Activated T-helper 1 cell treated with anti-CD3 and anti-CD28 coated beads, Interleukin-12 subunit alpha, Interleukin-12 subunit beta, Interleukin-2, Interleukin-4 antibody, amounts not matched to agents 30 ng/mL and 10 ng/mL and 1 ng/mL, durations not matched to agents 14 hours and 24 hours and 36 hours (primary cell): ENCODE data around the gene ARHGEF33. TPM values are rescaled to one million over a fixed set of nuclear protein-coding genes. Genes with fewer than 3 reads are reported as not detected.
A peak's percentile ranks its signal among the peaks of the same experiment; 100 is the strongest.

Experiments used
- DNase-seq: peaks from one replicate; pipeline ENCODE4 v3.0.0; 2021; ENCODE audit warnings: low spot score
- H3K27ac Mint-ChIP-seq: one replicate; pipeline ENCODE4 v1.8.0; 2021; ENCODE audit warnings: mild to moderate bottlenecking, mixed read lengths
- H3K27me3 Mint-ChIP-seq: one replicate; pipeline ENCODE4 v1.8.0; 2022; ENCODE audit warnings: mild to moderate bottlenecking, moderate library complexity, mixed read lengths; ENCODE audit not compliant: insufficient read depth
- H3K36me3 Mint-ChIP-seq: one replicate; pipeline ENCODE4 v1.8.0; 2021; ENCODE audit warnings: low read depth, mixed read lengths
- H3K4me1 Mint-ChIP-seq: one replicate; pipeline ENCODE4 v1.8.0; 2021; ENCODE audit warnings: low read depth, mixed read lengths
- H3K4me3 Mint-ChIP-seq: one replicate; pipeline ENCODE4 v1.8.0; 2021; ENCODE audit warnings: mild to moderate bottlenecking, moderate library complexity, mixed read lengths
- H3K9me3 Mint-ChIP-seq: one replicate; pipeline ENCODE4 v1.8.0; 2021; ENCODE audit warnings: mixed read lengths
- intact Hi-C: fragments of 100-400 bp; cut with micrococcal nuclease; formaldehyde crosslinking; loops from one replicate; pipeline ENCODE4 v1.15.1; 2024
- total RNA-seq: library from RNA; stranded (reverse); gene quantifications from 2 replicates; pipeline ENCODE4 v1.2.3, GENCODE V29; 2022

ARHGEF33 gene
- total RNA-seq, 1 donor from 2014 or later: 0.36 TPM

- DNase-seq: peak; percentile 38
Measured at GRCh38 chr2:38947241-38948239, 57.9 kb downstream of the ARHGEF33 start.

GRCh38 chr2:38948387-38948882 is 58.8 kb downstream of the ARHGEF33 start:
- H3K9me3 Mint-ChIP-seq: no peaks in the 10 kb centered on the region
- DNase-seq: no peak
- no peak overlapping the region for H3K27ac Mint-ChIP-seq
- no peak overlapping the region for H3K4me3 Mint-ChIP-seq
- intact Hi-C loops: loop anchor here (5.0 kb wide), 2 partner anchors 89 to 299 kb away; no protein-coding TSS in a partner anchor
- H3K27me3 Mint-ChIP-seq: peaks cover 10% of the 10 kb centered on the region
- H3K36me3 Mint-ChIP-seq: no peaks in the 10 kb centered on the region
- H3K4me1 Mint-ChIP-seq: no peaks in the 10 kb centered on the region

More at GRCh38 chr2:38947241-38948239, 57.9 kb downstream of the ARHGEF33 start:
- H3K27ac Mint-ChIP-seq: no peak overlapping the region
- H3K9me3 Mint-ChIP-seq: no peaks in the 10 kb centered on the region
- H3K4me3 Mint-ChIP-seq: no peak overlapping the region
- H3K27me3 Mint-ChIP-seq: peaks cover 6% of the 10 kb centered on the region
- intact Hi-C loops: loop anchor here (1.0 to 5.0 kb wide), 4 partner anchors 90 to 300 kb away; no protein-coding TSS in a partner anchor
- H3K36me3 Mint-ChIP-seq: no peaks in the 10 kb centered on the region
- H3K4me1 Mint-ChIP-seq: no peaks in the 10 kb centered on the region

- intact Hi-C loops: loop anchor here (5.0 kb wide), 2 partner anchors 88 to 298 kb away; no protein-coding TSS in a partner anchor
- no peak for DNase-seq
- no peaks in the 10 kb centered on the region for H3K9me3 Mint-ChIP-seq
- no peak overlapping the region for H3K27ac Mint-ChIP-seq
- H3K4me3 Mint-ChIP-seq: no peak overlapping the region
- H3K27me3 Mint-ChIP-seq: peaks cover 15% of the 10 kb centered on the region
- H3K4me1 Mint-ChIP-seq: no peaks in the 10 kb centered on the region
- H3K36me3 Mint-ChIP-seq: no peaks in the 10 kb centered on the region
Measured at GRCh38 chr2:38948995-38949394, 59.3 kb downstream of the ARHGEF33 start.

- no peaks in the 10 kb centered on the region for H3K4me1 Mint-ChIP-seq
- DNase-seq: no peak
- H3K9me3 Mint-ChIP-seq: no peaks in the 10 kb centered on the region
- no peak overlapping the region for H3K4me3 Mint-ChIP-seq
- no peaks in the 10 kb centered on the region for H3K36me3 Mint-ChIP-seq
- intact Hi-C loops: no loop called here
- no peak overlapping the region for H3K27ac Mint-ChIP-seq
- H3K27me3 Mint-ChIP-seq: peaks cover 31% of the 10 kb centered on the region
Measured at GRCh38 chr2:38951766-38952165, 62.1 kb downstream of the ARHGEF33 start.

GRCh38 chr2:38957972-38958371 is 68.3 kb downstream of the ARHGEF33 start:
- Mint-ChIP-seq H3K4me3 (no peak overlapping the region), H3K4me1 (peaks cover 4% of the 10 kb centered on the region), H3K27ac (no peak overlapping the region), H3K27me3 (peaks cover 62% of the 10 kb centered on the region), H3K36me3 (peaks cover 1% of the 10 kb centered on the region), H3K9me3 (no peaks in the 10 kb centered on the region)
- DNase-seq: no peak
- intact Hi-C loops: no loop called here

- Mint-ChIP-seq H3K4me3 (peak overlapping the region; percentile 72), H3K9me3 (no peaks in the 10 kb centered on the region), H3K27ac (no peak overlapping the region), H3K27me3 (peaks cover 57% of the 10 kb centered on the region), H3K4me1 (peaks cover 4% of the 10 kb centered on the region), H3K36me3 (peaks cover 1% of the 10 kb centered on the region)
- intact Hi-C loops: no loop called here
- no peak for DNase-seq
Measured at GRCh38 chr2:38959466-38959865, 69.8 kb downstream of the ARHGEF33 start.

- intact Hi-C loops: loop anchor here (5.0 kb wide), 1 partner anchor 267 kb away; no protein-coding TSS in a partner anchor
- Mint-ChIP-seq H3K27me3 (peaks cover 53% of the 10 kb centered on the region), H3K27ac (no peak overlapping the region), H3K4me1 (peaks cover 4% of the 10 kb centered on the region), H3K9me3 (no peaks in the 10 kb centered on the region), H3K4me3 (peak overlapping the region; percentile 45), H3K36me3 (peaks cover 1% of the 10 kb centered on the region)
- peak; percentile 59 for DNase-seq
Measured at GRCh38 chr2:38959938-38960608, 70.4 kb downstream of the ARHGEF33 start.

- Mint-ChIP-seq H3K27ac (no peak overlapping the region), H3K9me3 (no peaks in the 10 kb centered on the region), H3K4me1 (peaks cover 4% of the 10 kb centered on the region), H3K27me3 (peaks cover 52% of the 10 kb centered on the region), H3K4me3 (peak overlapping the region; percentile 46), H3K36me3 (peaks cover 1% of the 10 kb centered on the region)
- DNase-seq: no peak
- intact Hi-C loops: loop anchor here (5.0 kb wide), 1 partner anchor 267 kb away; no protein-coding TSS in a partner anchor
Measured at GRCh38 chr2:38960609-38961320, 71.1 kb downstream of the ARHGEF33 start.

GRCh38 chr2:38966006-38966405 is 76.3 kb downstream of the ARHGEF33 start:
- Mint-ChIP-seq H3K4me1 (no peaks in the 10 kb centered on the region), H3K27me3 (peaks cover 28% of the 10 kb centered on the region), H3K4me3 (no peak overlapping the region), H3K9me3 (no peaks in the 10 kb centered on the region), H3K27ac (no peak overlapping the region), H3K36me3 (no peaks in the 10 kb centered on the region)
- intact Hi-C loops: no loop called here
- DNase-seq: no peak

- H3K27me3 Mint-ChIP-seq: peaks cover 25% of the 10 kb centered on the region
Measured at GRCh38 chr2:38966678-38967077, 77.0 kb downstream of the ARHGEF33 start.

GRCh38 chr2:38968021-38968420 is 78.3 kb downstream of the ARHGEF33 start:
- intact Hi-C loops: no loop called here
- no peaks in the 10 kb centered on the region for H3K4me1 Mint-ChIP-seq
- no peak for DNase-seq
- H3K27me3 Mint-ChIP-seq: peaks cover 13% of the 10 kb centered on the region
- H3K36me3 Mint-ChIP-seq: peaks cover 1% of the 10 kb centered on the region
- H3K27ac Mint-ChIP-seq: no peak overlapping the region
- no peak overlapping the region for H3K4me3 Mint-ChIP-seq
- no peaks in the 10 kb centered on the region for H3K9me3 Mint-ChIP-seq

More at GRCh38 chr2:38966678-38967077, 77.0 kb downstream of the ARHGEF33 start:
- no peaks in the 10 kb centered on the region for H3K9me3 Mint-ChIP-seq
- no peaks in the 10 kb centered on the region for H3K4me1 Mint-ChIP-seq
- no peak overlapping the region for H3K4me3 Mint-ChIP-seq
- H3K27ac Mint-ChIP-seq: no peak overlapping the region
- intact Hi-C loops: no loop called here
- peaks cover 1% of the 10 kb centered on the region for H3K36me3 Mint-ChIP-seq
- DNase-seq: no peak

GRCh38 chr2:38971377-38971776 is 81.7 kb downstream of the ARHGEF33 start:
- H3K9me3 Mint-ChIP-seq: no peaks in the 10 kb centered on the region
- H3K4me3 Mint-ChIP-seq: no peak overlapping the region
- H3K4me1 Mint-ChIP-seq: no peaks in the 10 kb centered on the region
- DNase-seq: no peak
- intact Hi-C loops: no loop called here
- peaks cover 9% of the 10 kb centered on the region for H3K36me3 Mint-ChIP-seq
- no peak overlapping the region for H3K27ac Mint-ChIP-seq
- peaks cover 4% of the 10 kb centered on the region for H3K27me3 Mint-ChIP-seq
